Endometrium (tissue), 2 donors: ENCODE measurements around the gene TRIM28.
"Not testable (repeated sequence)": the region's sequence is repeated elsewhere in the genome, so short reads cannot be mapped to it uniquely, and the experiment has no call there.

Source experiments
- FAIRE-seq: peaks from 2 replicates; lab custom pipeline; 2012; peaks lifted over from hg19 to GRCh38; lab: Jason Lieb, UNC
- donor health status: control.
- donor health status: control.

The TRIM28 gene

DNA sequence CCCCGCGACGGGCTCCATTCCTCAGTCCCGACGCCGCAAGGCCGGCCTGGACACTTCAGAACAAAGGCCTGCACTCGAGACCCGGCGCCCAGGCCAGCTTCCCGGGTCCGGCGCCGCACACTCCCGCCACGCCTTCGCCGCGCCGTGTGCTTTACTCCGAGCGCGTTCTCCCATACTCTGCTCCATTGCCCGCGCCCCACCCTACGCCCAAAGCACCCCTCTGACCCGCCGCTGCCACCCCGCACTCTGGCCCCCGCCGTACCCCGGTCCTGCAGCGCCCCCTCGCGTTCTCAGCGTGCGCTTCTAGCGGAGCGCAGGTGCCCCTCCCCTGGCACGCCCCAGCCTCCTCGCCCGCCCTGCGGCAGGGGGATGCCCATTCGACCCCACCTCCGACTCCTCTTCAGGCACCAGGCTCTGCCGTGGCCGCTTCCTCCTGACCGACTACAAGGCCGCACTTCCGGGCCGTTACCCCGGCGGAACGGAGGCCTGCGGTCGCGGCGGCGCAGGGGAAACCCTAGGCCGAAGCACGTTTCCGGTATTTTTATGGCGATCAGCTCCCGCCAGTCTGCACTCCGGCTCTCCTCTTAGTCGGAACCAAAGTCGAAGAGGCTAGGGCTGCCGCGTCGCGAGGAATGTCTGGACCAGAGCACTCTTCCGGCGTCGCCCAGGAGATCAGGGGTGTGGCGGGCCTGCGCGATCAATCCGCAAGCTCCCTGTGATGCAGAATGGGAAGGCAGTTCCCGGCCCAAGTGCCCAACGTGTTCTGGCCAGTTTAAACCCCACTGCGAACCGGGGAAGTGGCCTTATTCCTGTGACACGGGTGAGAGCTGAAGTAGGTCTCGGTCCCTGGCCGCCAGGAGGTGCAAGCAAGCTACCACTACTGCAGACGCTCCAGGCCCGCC is 24.3 kb upstream of the TRIM28 start, which contains the start of gene ZBTB45:
Gene ZBTB45 (minus strand): TSS at position 456 of the 902 bp plus-strand sequence. CDS start 2,137 bp downstream, outside the sequence.
- FAIRE-seq, result peak; percentile 76

DNA sequence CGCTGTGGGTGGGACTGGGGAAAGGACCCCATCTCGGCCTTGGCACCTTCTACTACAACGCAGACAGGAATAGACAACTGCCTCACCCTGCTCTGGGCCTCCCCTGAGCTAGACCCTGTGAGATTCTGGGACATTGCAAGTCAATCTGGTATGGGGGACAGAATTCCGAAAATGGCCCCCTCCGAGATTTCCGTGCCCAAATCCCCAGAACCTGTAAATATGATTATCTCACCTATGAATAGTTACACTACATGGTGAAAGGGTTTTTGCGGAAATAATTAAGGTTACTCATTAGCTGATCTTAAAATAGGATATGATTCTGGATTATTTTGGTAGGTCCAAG is 23.6 kb upstream of the TRIM28 start:
- FAIRE-seq, result no peak

GRCh38 chr19:58521651-58522050 is 22.2 kb upstream of the TRIM28 start:
- no peak for FAIRE-seq

GRCh38 chr19:58522709-58523108 is 21.2 kb upstream of the TRIM28 start:
- no peak for FAIRE-seq

GRCh38 chr19:58529405-58529804 is 14.5 kb upstream of the TRIM28 start:
- FAIRE-seq, result no peak

- no peak for FAIRE-seq
Observed at GRCh38 chr19:58531034-58531840, 12.6 kb upstream of the TRIM28 start.

- FAIRE-seq, result no peak
Observed at GRCh38 chr19:58535857-58536256, 8.0 kb upstream of the TRIM28 start.

- no peak for FAIRE-seq
Observed at GRCh38 chr19:58536852-58537798, 6.7 kb upstream of the TRIM28 start.

DNA sequence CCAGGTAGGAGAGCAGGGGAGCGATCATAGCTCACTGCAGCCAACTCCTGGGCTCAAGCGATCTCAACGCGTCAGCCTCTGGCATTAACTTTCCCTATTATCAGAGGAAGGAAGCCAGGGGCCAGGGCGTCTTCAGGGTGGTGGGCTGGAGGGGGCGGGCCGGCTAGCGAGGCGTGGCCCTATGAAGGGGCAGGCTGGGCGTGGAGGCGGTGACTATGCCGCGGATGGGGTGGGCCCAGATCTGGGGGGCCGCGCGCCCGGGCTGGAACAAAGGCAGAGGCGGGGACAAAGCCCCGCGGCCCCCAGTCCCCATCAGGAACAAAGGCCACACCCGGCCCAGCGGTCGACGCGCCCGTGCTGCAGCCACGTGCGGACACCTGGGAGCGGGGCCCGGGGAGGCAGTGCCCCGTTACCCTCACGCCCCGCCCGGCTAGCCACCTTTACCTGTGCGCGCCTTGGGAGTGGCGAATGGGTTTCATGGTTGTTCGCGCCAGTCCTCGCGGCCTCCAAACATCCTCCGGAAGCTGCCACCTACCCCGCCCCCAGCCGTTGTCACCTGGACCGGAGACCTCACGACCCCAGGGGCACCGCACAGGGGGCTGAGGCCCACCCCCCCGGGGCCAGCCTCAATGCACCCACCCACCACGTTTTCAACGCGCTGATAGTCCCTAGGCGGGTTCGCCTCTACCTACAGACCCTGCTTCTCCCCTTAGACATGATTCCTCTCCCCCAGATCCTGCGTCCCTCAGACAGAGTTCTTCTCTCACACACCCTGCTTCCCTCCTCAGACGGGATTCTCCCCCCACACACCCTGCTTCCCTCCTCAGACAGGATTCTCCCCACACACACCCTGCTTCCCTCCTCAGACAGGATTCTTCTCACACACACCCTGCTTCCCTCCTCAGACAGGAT is 5.4 kb upstream of the TRIM28 start:
- FAIRE-seq, result no peak

DNA sequence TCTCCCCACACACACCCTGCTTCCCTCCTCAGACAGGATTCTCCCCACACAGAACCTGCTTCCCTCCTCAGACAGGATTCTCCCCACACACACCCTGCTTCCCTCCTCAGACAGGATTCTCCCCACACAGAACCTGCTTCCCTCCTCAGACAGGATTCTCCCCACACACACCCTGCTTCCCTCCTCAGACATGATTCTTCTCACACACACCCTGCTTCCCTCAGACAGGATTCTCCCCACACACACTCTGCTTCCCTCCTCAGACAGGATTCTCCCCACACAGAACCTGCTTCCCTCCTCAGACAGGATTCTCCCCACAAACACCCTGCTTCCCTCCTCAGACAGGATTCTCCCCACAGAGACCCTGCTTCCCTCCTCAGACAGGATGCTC is 4.7 kb upstream of the TRIM28 start:
- not testable (repeated sequence) for FAIRE-seq

- FAIRE-seq, result not testable (repeated sequence)
Observed at GRCh38 chr19:58542641-58543372, 1.1 kb upstream of the TRIM28 start.

DNA sequence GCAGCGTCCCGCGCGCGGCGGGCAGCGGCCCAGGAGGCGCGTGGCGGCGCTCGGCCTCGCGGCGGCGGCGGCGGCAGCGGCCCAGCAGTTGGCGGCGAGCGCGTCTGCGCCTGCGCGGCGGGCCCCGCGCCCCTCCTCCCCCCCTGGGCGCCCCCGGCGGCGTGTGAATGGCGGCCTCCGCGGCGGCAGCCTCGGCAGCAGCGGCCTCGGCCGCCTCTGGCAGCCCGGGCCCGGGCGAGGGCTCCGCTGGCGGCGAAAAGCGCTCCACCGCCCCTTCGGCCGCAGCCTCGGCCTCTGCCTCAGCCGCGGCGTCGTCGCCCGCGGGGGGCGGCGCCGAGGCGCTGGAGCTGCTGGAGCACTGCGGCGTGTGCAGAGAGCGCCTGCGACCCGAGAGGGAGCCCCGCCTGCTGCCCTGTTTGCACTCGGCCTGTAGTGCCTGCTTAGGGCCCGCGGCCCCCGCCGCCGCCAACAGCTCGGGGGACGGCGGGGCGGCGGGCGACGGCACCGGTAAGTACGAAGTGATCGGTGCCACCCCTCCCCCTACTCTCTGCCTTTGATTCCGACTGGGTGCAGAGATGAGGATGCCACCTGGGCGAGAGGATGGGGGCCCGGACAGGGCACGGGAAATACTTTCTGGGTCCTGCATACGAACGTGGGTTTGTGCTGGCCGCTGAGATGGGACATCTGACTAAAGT is 874 bp downstream of the TRIM28 start:
- no peak for FAIRE-seq

DNA sequence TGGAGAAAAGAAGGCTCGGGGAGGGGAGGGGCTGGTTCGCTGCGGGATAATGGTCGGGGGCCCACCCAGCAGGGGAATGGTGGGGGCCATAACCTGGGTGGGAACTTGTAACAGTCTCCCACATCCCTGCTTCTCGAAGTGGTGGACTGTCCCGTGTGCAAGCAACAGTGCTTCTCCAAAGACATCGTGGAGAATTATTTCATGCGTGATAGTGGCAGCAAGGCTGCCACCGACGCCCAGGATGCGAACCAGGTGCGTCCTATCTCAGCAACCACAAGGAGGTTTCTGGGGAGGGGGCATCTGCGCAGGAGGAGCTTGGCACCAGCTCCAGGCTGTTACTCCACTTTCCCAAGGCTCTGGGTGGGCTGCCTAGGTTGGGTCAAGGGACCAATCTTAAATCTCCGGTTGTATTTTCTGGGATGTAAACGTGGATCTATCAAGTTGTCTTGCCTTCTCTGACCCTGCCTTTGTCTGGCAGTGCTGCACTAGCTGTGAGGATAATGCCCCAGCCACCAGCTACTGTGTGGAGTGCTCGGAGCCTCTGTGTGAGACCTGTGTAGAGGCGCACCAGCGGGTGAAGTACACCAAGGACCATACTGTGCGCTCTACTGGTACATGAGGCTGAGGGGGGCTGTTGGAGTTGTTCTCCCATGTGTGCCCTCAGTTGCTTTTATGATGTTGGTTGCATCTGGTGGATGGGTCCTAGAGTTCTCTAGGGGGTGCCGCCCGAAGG is 1.6 kb downstream of the TRIM28 start:
- no peak for FAIRE-seq

DNA sequence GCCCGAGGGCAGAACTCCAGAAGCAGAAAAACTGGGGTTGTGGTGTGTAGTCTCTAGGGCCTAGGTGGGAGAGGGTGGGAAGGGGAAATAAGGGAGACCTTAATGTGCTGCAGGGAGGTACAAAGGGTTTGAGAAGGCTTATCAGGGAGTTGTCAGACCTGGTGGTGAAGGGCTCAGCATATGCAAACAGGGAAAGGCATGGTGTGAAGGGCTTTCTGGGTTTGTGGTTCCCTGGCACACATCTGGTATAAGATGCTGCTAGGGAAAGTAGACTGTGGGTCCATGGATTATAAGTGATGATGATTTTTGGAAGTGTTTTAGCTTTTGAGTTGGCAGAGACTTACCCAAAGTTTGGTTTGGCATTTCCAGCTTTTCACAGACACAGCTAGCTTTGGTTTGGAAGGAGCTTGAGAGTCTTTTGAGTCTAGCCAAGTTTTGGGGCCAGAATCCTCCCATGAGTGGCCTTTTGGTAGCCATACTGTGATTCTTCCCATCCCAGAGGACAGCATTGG is 2.2 kb downstream of the TRIM28 start:
- no peak for FAIRE-seq

DNA sequence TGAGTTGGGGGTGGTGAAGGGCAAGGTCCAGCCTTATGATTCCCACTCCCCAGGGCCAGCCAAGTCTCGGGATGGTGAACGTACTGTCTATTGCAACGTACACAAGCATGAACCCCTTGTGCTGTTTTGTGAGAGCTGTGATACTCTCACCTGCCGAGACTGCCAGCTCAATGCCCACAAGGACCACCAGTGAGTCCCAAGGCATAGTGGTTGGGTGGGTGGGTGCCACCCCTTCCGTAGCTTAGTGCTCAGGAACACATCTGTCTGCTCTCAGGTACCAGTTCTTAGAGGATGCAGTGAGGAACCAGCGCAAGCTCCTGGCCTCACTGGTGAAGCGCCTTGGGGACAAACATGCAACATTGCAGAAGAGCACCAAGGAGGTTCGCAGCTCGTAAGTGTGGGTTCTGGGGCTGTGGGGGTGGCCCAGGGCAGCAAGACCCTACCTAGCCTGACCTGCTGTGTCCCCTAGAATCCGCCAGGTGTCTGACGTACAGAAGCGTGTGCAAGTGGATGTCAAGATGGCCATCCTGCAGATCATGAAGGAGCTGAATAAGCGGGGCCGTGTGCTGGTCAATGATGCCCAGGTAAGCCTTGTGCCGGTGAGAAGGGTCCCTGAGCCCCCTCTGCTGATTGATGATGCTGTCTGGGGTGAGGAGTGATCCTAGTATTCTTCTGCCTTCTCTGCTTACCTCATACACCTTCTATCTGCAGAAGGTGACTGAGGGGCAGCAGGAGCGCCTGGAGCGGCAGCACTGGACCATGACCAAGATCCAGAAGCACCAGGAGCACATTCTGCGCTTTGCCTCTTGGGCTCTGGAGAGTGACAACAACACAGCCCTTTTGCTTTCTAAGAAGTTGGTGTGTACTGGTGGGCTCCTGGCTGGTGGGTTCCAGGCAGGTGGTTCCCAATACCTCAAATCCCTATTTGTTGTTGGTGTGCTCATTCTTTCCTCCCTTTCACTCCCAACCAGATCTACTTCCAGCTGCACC is 3.8 kb downstream of the TRIM28 start:
- FAIRE-seq, result no peak

GRCh38 chr19:58548859-58549663 is 5.2 kb downstream of the TRIM28 start:
- FAIRE-seq, result no peak
